ENCODE measurements around the gene ZNF620. TPM values are rescaled to one million over a fixed set of nuclear protein-coding genes. Genes with fewer than 3 reads are reported as not detected.

ZNF620 gene
- total RNA-seq, 1 experiment from 2014 or later, result 27.1 TPM

DNA sequence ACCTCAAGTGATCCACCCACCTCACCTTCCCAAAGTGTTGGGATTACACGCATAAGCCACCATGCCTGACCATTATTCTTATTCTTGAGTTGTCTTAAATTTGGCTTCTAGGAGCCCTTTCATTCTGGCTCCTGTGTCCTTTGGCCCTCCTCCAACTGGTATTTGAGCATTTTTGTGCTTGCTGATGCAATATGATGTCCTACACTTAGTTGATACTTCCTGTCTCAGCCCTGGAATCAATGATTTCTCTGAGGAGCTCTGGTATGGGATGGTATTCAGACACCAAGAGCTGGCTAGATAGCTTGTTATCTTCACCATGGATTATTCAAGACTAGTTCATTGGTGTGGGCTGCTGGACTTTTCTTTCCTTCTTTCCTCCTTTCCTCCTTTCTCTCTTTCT, 44.3 kb downstream of the ZNF620 start:
- no peak for DNase-seq
- Histone ChIP-seq H4K20me1 (ENCODE audit: control insufficient read depth, insufficient read depth, insufficient read length) (no peaks in the 10 kb centered on the region), H3K4ac (ENCODE audit: low read depth, low read length) (no peak overlapping the region), H3K23ac (ENCODE audit: insufficient read length, low read depth, low read length) (no peak overlapping the region), H3K79me1 (ENCODE audit: insufficient read depth, low read depth, low read length, poor library complexity, severe bottlenecking) (no peaks in the 10 kb centered on the region), H3K9me3 (ENCODE audit: control insufficient read depth, low read depth, low read length) (no peaks in the 10 kb centered on the region), H3K4me2 (ENCODE audit: insufficient read depth, insufficient read length, low read length) (no peak overlapping the region), H3K56ac (ENCODE audit: insufficient read length, low read depth, low read length) (no peak overlapping the region), H4K5ac (ENCODE audit: insufficient read length, low read depth, low read length) (no peak overlapping the region), H2AK5ac (ENCODE audit: insufficient read length, low read length) (no peak overlapping the region), H3K79me2 (ENCODE audit: insufficient read depth, low read length) (no peaks in the 10 kb centered on the region), H3K14ac (ENCODE audit: insufficient read depth, low read length) (no peak overlapping the region), H2BK20ac (ENCODE audit: low read depth, low read length, poor library complexity, severe bottlenecking) (no peak overlapping the region), H3K4me1 (ENCODE audit: insufficient read depth, low read length) (no peaks in the 10 kb centered on the region), H3K23me2 (ENCODE audit: insufficient read length, low read depth, low read length, poor library complexity, severe bottlenecking) (no peaks in the 10 kb centered on the region), H3K27me3 (ENCODE audit: insufficient read depth, low read length) (no peaks in the 10 kb centered on the region), H2AFZ (ENCODE audit: low read length) (no peak overlapping the region), H3T11ph (ENCODE audit: low read length) (no peak overlapping the region), H4K91ac (ENCODE audit: insufficient read length, low read depth, low read length) (no peak overlapping the region), H2BK12ac (ENCODE audit: insufficient read length, low read depth, low read length) (no peak overlapping the region), H2BK15ac (ENCODE audit: low read depth, low read length) (no peak overlapping the region), H4K8ac (replicated peaks; ENCODE audit: insufficient read length, low read depth, low read length) (no peak overlapping the region), H3K9ac (ENCODE audit: extremely low read depth, insufficient read length, low read length) (no peak overlapping the region), H3K18ac (ENCODE audit: insufficient read length, low read depth, low read length) (no peak overlapping the region), H2BK5ac (ENCODE audit: insufficient read length, low read length) (no peak overlapping the region), H3K27ac (ENCODE audit: insufficient read length, low read depth, low read length) (no peak overlapping the region), H2BK120ac (ENCODE audit: low read depth, low read length, poor library complexity, severe bottlenecking) (no peak overlapping the region)
- no peak overlapping the region for H3K27ac Mint-ChIP-seq
- WGBS (ENCODE audit: extremely low coverage, insufficient read length, low lambda C conversion rate), result no CpG with 5 or more reads among the region's 1 CpG
- TF ChIP-seq, protein P1, sequence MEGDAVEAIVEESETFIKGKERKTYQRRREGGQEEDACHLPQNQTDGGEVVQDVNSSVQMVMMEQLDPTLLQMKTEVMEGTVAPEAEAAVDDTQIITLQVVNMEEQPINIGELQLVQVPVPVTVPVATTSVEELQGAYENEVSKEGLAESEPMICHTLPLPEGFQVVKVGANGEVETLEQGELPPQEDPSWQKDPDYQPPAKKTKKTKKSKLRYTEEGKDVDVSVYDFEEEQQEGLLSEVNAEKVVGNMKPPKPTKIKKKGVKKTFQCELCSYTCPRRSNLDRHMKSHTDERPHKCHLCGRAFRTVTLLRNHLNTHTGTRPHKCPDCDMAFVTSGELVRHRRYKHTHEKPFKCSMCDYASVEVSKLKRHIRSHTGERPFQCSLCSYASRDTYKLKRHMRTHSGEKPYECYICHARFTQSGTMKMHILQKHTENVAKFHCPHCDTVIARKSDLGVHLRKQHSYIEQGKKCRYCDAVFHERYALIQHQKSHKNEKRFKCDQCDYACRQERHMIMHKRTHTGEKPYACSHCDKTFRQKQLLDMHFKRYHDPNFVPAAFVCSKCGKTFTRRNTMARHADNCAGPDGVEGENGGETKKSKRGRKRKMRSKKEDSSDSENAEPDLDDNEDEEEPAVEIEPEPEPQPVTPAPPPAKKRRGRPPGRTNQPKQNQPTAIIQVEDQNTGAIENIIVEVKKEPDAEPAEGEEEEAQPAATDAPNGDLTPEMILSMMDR (conservative IDR thresholded peaks at IDR 0.05), result no peak
- no peaks in the 10 kb centered on the region for H3K27me3 Mint-ChIP-seq (ENCODE audit: low read depth)
- no peak overlapping the region for H3K4me3 Mint-ChIP-seq
- peaks cover 6 to 10% (median 6%) of the 10 kb centered on the region in 3 experiments; a peak in 6 of 7 replicates for H3K36me3 Mint-ChIP-seq (ENCODE audit: insufficient read depth in 1 of 3, low read depth in 3 of 3)
- H3K4me1 Mint-ChIP-seq, result no peaks in the 10 kb centered on the region; a peak in 1 of 4 replicates
- H3K9me3 Mint-ChIP-seq, result peaks cover 16 to 25% of the 10 kb centered on the region in 2 experiments

All from H9 (cell line).